NT2/D1 (cell line): Measurements from ENCODE around the gene MARCHF3.

Experiments used
- SUZ12 ChIP-seq: IDR thresholded peaks from 2 replicates; pipeline ENCODE4 v1.6.1; 2011; ENCODE audit not compliant: insufficient read length, insufficient read depth; ENCODE audit errors: extremely low read depth
- YY1 ChIP-seq: IDR thresholded peaks from 2 replicates; pipeline ENCODE4 v1.6.1; 2011; ENCODE audit not compliant: insufficient read length, insufficient read depth
- ZNF274 ChIP-seq: IDR thresholded peaks from 2 replicates; pipeline ENCODE4 v1.6.1; 2011; ENCODE audit warnings: mild to moderate bottlenecking, low read depth, low read length

DNA sequence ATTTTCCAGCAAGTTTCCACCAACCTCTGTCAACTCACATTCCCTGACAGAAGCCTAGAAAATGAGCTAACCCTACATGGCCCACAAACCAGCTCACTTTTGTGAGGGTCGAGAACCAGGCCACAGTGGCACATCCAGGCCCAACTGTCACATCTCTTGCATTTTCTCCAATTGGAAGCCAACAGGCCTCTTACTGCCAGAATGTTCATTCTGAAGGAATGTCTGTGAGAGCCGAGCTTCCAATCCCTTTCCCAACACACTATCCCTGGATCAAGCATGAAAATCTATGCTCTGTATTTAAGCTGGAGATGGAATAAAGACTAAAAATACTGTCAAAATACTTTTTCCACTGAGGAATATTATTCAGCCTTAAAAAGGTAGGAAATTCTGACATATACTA lies 20.0 kb downstream of the MARCHF3 start:
- TF ChIP-seq YY1 (no peak), ZNF274 (no peak), SUZ12 (no peak)
